IgD-negative memory B cell (primary cell): ENCODE measurements around the gene MSANTD1. TPM values are rescaled to one million over a fixed set of nuclear protein-coding genes. Genes with fewer than 3 reads are reported as not detected.

Experiments
- H3K27ac Mint-ChIP-seq, 3 donors: one replicate each; pipeline ENCODE4 v1.8.0; 2020 to 2022; ENCODE audit warnings: mild to moderate bottlenecking in 3 of 3, mixed read lengths in 3 of 3, moderate library complexity in 1 of 3
- H3K27me3 Mint-ChIP-seq: one replicate; pipeline ENCODE4 v1.8.0; 2021; ENCODE audit warnings: mixed read lengths
- H3K36me3 Mint-ChIP-seq: one replicate; pipeline ENCODE4 v1.8.0; 2020; ENCODE audit warnings: mild to moderate bottlenecking, mixed read lengths
- H3K4me1 Mint-ChIP-seq, 3 donors: one replicate each; pipeline ENCODE4 v1.8.0; 2020 to 2022; ENCODE audit warnings: mixed read lengths in 3 of 3, mild to moderate bottlenecking in 1 of 3
- H3K4me3 Mint-ChIP-seq, 4 donors: one replicate each; pipeline ENCODE4 v1.8.0; 2020 to 2022; ENCODE audit warnings: mild to moderate bottlenecking in 4 of 4, mixed read lengths in 4 of 4, moderate library complexity in 3 of 4
- H3K9me3 Mint-ChIP-seq, 3 donors: one replicate each; pipeline ENCODE4 v1.8.0; 2020 to 2021; ENCODE audit warnings: mixed read lengths in 3 of 3, mild to moderate bottlenecking in 1 of 3
- polyA plus RNA-seq: library from polyadenylated mRNA; unstranded; fragments of 300-500 nt; fragmentation: Illumina TruSeq; gene quantifications from one replicate; pipeline ENCODE4 v1.2.3, GENCODE V29; 2021

MSANTD1 gene
- polyA plus RNA-seq = not detected

DNA sequence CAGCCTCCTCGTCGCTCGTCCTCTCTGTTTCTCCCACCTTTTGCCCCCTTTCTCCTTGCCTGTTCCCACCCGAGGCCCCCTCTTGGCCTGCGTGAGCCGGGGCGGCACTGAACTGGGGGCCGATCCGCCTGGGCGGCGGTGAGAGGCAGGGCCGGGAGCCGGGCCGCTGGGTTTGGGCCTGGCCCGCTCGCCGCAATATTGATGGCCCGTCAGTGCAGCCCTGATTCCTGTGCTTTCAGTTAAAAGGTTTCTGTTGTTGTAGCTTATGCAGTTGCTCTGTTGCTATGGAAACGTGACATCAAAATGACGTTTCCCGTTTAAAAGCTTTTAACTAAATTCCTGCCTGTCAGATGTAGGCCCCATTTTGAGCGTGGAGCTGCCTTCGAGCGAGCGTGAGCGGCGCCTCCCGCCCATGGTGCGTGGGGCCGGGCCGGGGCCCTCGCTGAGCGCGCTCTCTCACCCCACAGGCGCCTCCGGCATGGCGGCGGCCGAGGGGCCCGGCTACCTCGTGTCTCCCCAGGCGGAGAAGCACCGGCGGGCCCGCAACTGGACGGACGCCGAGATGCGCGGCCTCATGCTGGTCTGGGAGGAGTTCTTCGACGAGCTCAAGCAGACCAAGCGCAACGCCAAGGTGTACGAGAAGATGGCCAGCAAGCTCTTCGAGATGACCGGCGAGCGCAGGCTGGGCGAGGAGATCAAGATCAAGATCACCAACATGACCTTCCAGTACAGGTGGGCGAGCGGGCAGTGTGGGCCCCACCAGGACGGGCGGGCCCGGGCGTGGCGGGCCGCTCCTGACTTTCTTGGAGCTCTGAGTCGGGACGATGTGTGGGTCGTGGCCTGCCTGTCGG, at the start of gene MSANTD1:
TSS of gene MSANTD1 (plus strand) at position 349 of the 851 bp plus-strand sequence. CDS start at position 413, 64 bp downstream.
- Mint-ChIP-seq H3K4me1 (no peaks in the 10 kb centered on the region), H3K27me3 (no peaks in the 10 kb centered on the region), H3K27ac (no peak within 1 kb of the TSS), H3K36me3 (no peaks in the 10 kb centered on the region), H3K9me3 (no peaks in the 10 kb centered on the region), H3K4me3 (no peak within 1 kb of the TSS)

DNA sequence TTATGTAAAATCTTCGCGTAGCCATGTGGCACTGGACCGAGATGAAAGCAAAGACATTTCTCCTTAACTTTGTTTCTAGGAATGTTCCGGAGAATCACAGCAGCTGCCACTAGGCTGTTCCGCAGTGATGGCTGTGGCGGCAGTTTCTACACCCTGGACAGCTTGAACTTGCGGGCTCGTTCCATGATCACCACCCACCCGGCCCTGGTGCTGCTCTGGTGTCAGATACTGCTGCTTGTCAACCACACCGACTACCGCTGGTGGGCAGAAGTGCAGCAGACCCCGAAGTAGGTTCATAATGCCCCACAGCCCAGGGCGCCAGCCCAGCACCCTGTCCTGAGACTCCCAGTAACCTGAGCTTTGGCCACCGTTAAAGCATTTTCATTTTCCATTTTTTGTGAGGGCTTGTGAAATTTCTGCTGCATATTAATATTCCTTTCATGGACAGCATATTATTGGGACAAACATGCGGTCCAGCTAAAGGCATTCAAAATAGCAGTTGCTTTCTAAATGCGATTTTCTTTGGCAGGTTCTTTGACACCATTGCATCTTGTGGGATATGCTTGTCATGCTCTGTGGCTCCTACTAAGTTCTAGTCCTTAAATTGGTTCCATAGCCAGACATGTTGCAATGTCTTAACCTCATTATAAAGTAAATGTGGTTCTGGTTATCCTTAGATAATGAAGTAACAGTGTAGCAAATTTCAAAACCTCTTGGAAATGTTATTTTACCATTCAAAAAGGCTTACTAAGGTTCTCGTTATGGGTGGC, 49.1 kb upstream of the MSANTD1 start:
- Mint-ChIP-seq H3K4me3 (no peak overlapping the region), H3K36me3 (no peaks in the 10 kb centered on the region), H3K27me3 (peaks cover 1% of the 10 kb centered on the region), H3K4me1 (peaks cover 20 to 27% (median 21%) of the 10 kb centered on the region in 3 donors), H3K27ac (no peak overlapping the region), H3K9me3 (no peaks in the 10 kb centered on the region)

DNA sequence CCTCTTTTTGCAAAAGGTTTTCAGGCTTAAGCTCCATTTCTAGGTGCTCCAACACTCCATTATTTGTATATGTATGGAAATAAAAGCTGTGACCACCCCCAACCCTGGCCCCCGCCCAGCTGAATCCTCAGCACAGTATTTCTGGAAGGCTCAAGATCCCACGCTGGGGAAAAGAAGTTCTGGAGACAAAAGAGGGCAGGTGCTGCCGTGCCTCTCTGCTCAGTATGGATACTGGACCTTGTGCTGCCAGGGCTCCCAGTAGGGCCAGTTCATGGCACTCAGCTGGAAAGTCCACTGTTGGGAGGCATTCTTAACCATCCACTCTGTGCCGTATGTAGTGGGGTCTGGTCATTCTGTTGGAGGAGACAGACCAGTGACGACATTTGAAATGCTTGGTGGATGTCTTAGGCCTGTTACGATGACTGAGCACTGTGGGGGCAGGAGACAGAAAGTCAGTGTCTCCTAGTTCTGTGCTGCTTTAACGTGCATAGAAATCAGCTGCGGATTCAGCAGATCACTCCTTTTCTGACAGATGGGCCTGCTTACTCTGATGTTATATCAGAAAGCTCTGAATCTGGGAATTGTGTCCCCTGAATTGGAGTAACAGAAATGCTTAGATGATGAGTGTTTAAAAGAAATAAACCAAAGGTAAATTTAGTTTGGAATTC, 48.4 kb upstream of the MSANTD1 start:
- H3K4me3 Mint-ChIP-seq = no peak overlapping the region
- no peak overlapping the region for H3K27ac Mint-ChIP-seq
- H3K36me3 Mint-ChIP-seq = no peaks in the 10 kb centered on the region
- peaks cover 20 to 27% (median 21%) of the 10 kb centered on the region in 3 donors for H3K4me1 Mint-ChIP-seq
- H3K27me3 Mint-ChIP-seq = peaks cover 1% of the 10 kb centered on the region
- H3K9me3 Mint-ChIP-seq = no peaks in the 10 kb centered on the region

DNA sequence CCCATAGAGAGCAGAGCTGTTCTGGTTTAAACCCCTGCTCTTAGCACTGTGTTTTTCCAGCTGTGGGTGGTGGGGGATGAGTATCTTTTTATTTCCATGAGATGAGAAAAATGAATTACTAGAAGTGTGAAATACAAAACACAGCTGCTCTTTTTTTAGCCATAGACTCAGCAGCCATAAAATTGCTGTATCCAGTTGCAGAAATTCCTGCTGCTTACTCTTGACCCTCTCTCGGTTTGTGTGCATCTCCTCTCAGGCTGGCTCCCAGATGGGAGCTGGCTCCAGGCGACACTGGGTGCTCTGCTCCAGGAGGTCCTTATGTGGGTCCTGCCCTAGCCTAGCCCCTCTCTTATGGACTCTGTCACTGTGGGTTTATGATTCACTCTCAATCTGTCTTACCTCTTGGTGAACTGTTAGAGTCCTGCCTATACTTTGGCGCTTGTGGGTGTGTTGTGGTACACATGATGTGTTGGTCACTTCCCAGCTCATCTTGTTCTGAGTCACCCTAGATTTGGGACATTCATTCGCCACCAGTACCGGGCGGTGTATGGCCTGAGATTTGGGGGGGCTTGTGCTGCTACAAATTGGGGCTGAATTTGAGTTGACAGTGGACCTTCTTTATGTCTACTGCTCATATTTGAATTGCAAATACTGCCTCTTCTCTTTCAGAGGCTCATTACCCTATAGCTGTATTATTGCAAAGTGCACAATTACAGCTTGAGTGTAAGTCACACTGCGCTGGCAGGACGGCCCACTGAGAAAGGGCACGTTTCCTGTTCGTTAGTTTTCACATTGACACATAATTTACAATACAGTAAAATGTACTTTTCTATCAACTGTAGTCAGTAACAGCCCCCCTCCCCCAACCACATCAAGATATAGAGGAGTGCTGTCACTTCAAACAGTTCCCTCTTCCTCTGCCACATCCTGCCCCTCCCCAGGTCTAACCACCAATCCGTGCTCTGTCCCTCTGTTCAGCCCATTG, 46.9 kb upstream of the MSANTD1 start:
- Mint-ChIP-seq H3K27ac (peak overlapping the region; percentile 34 to 90 (median 71)), H3K27me3 (peaks cover 1% of the 10 kb centered on the region), H3K36me3 (peaks cover 1% of the 10 kb centered on the region)

DNA sequence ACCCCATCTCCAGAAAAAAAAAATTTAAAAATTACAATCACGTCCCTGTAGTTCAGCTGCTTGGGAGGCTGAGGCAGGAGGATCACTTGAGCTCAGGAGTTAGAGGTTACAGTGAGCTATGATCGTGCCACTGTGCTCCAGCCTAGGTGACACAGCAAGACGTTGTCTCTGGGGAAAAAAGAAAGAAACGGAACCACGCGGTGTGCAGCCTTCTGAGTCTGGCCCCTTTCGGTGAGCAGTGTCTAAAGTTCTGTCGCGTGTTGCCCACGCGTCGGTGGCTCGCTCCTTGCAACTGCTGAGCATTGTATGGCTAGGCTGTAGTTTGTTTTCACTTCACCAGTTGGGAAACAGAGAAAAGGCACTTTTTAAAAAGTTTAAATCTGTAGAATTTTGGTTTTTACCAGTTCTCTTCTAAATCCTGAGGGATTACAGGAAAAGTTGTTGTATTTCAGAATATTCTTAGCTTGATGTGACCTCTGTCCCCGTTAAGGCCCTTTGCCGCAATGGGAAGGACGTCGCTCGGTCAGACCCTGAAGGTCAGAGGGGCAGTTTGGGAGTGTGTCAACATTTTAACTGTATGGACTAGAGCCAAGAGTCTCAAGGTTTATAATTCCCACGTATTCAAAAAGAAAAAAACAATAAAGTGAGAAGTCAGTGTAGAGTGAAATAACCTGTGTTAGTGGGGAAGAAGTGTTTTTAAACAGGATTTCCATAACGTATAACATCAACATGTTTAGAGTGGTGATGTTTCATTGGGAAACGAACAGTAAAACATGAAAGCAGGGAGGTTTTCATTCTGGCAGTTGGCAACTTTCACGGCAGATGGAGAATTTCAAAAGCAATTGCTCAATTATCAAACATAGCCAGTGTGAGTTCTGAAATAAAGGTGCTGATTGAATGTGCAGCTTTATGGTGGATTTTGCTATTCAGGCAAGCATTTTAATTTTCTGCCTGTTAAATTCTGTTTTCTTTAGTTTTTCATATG, 45.8 kb upstream of the MSANTD1 start:
- H3K4me1 Mint-ChIP-seq = peaks cover 20 to 21% (median 21%) of the 10 kb centered on the region in 3 donors
- H3K4me3 Mint-ChIP-seq = peak overlapping the region in 2 of 4 donors; percentile 35 to 87
- H3K27ac Mint-ChIP-seq = peak overlapping the region; percentile 34 to 90 (median 42)
- peaks cover 1% of the 10 kb centered on the region for H3K27me3 Mint-ChIP-seq
- H3K36me3 Mint-ChIP-seq = peaks cover 3% of the 10 kb centered on the region
- H3K9me3 Mint-ChIP-seq = no peaks in the 10 kb centered on the region

More for the DNA sequence above, 46.9 kb upstream of the MSANTD1 start:
- H3K4me1 Mint-ChIP-seq = peaks cover 20 to 23% (median 21%) of the 10 kb centered on the region in 3 donors
- no peaks in the 10 kb centered on the region for H3K9me3 Mint-ChIP-seq
- H3K4me3 Mint-ChIP-seq = peak overlapping the region in 3 of 4 donors; percentile 25 to 87 (median 35)

DNA sequence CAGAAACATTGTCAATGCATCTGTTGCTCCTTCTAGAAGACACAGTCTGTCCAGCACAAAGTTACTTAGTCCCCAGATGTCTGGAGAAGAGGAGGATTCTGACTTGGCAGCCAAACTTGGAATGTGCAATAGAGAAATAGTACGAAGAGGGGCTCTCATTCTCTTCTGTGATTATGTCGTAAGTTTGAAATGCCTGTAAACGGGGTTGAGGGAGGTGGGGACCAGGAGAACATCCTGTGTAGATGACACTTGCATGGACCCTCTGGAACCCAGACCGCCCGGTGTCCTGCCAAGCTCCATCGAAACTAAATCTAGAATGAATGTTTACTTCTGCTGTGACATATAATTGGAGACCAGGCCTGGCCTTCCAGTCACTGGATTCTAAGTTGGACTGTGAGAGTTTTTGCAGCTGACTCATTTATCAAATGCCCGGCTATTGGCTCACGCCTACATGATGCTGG, 45.0 kb upstream of the MSANTD1 start:
- Mint-ChIP-seq H3K9me3 (no peaks in the 10 kb centered on the region), H3K4me3 (peak overlapping the region in 1 of 4 donors; percentile 27), H3K36me3 (peaks cover 3% of the 10 kb centered on the region), H3K4me1 (peaks cover 20 to 21% (median 21%) of the 10 kb centered on the region in 3 donors), H3K27me3 (peaks cover 1% of the 10 kb centered on the region), H3K27ac (no peak overlapping the region)

DNA sequence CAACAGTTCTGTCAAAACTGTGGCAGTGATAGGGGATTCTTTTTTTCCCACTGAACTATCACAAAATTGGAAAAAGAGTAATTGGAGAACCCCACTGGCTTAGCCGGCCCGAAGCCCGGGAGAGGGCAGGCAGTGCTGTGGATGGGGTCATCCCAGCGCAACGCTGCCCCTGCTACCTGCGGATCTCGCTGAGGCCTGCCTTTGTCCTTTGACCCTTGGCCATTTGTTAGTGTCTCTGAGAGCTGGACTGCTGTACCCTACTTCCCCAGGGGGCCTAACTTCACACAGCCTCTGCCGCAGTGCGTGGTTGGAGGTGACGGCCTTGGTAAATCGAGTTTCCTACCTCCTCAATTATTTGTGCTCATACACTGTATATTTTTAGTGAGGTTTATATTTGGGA, 43.0 kb upstream of the MSANTD1 start:
- Mint-ChIP-seq H3K9me3 (no peaks in the 10 kb centered on the region), H3K4me3 (no peak overlapping the region), H3K27ac (peak overlapping the region in 1 of 3 donors; percentile 43), H3K36me3 (peaks cover 3% of the 10 kb centered on the region), H3K27me3 (peaks cover 1% of the 10 kb centered on the region), H3K4me1 (peaks cover 20 to 21% (median 21%) of the 10 kb centered on the region in 3 donors)

DNA sequence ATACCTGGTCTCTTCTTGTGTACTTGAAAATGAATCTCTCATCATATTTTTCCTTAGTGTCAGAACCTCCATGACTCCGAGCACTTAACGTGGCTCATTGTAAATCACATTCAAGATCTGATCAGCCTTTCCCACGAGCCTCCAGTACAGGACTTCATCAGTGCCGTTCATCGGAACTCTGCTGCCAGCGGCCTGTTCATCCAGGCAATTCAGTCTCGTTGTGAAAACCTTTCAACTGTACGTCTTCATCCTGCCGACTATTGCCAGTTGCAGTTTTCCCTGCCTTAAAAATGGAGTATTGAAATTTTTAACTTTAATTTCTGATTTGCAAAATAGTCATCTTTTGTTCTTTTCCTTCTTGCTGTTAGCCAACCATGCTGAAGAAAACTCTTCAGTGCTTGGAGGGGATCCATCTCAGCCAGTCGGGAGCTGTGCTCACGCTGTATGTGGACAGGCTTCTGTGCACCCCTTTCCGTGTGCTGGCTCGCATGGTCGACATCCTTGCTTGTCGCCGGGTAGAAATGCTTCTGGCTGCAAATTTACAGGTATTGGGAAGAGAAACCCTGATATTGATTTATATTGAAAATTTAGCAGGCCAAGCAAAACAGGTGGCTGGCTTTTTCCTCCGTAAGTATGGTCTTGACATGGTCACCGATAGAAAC, 42.4 kb upstream of the MSANTD1 start:
- Mint-ChIP-seq H3K4me1 (peaks cover 19% of the 10 kb centered on the region in 3 donors), H3K36me3 (peaks cover 3% of the 10 kb centered on the region), H3K27ac (peak overlapping the region in 1 of 3 donors; percentile 43)

DNA sequence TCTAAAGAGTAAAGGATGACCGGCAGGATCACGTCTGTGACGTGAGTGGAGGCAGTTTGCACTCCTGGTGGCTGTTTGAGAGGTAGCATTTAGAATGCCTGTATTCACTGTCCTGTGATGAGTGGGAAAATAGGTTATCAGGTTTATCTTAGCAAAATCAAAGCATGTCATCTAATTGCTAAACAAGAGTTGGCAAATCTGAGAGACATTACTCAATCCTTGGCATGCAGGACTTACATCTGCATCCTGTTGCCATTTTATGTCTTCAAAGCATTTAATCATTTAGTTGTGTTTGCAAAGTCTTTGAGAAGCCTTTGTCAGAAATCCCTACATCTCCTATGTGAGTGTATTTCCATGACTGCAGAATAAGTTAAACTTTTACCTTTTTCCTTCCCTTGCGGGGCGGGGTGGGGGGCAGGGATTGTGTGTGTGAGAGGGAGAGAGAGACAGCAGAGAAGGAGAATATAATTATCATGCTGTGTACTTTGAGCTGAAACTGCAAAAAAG, 41.4 kb upstream of the MSANTD1 start:
- no peak overlapping the region for H3K27ac Mint-ChIP-seq
- no peaks in the 10 kb centered on the region for H3K9me3 Mint-ChIP-seq
- H3K4me3 Mint-ChIP-seq = no peak overlapping the region
- peaks cover 3% of the 10 kb centered on the region for H3K36me3 Mint-ChIP-seq
- H3K4me1 Mint-ChIP-seq = peaks cover 9 to 10% (median 9%) of the 10 kb centered on the region in 3 donors
- H3K27me3 Mint-ChIP-seq = peaks cover 1% of the 10 kb centered on the region

More for the DNA sequence above, 42.4 kb upstream of the MSANTD1 start:
- peaks cover 1% of the 10 kb centered on the region for H3K27me3 Mint-ChIP-seq
- no peaks in the 10 kb centered on the region for H3K9me3 Mint-ChIP-seq
- H3K4me3 Mint-ChIP-seq = no peak overlapping the region

DNA sequence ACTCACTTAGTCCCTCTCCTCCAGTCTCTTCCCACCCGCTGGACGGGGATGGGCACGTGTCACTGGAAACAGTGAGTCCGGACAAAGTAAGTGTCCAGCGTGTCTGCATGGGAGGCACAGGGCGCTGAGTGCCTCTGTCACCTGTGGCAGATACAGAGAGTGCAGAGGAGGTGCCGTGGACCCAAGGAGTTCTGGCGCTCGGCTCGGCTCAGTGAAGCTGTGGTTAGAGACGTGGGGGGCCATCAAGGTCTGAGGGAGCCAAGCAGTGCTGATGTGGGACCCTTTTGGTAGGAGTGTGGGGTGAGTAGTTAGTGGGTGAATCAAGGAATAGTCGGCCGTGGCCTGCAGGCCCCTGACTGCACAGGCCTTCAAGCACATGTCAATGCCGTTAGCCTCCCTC, 40.1 kb upstream of the MSANTD1 start:
- H3K36me3 Mint-ChIP-seq = peaks cover 3% of the 10 kb centered on the region
- peaks cover 0 to 2% (median 0%) of the 10 kb centered on the region in 3 donors for H3K4me1 Mint-ChIP-seq
- no peaks in the 10 kb centered on the region for H3K9me3 Mint-ChIP-seq
- no peak overlapping the region for H3K4me3 Mint-ChIP-seq
- no peaks in the 10 kb centered on the region for H3K27me3 Mint-ChIP-seq
- no peak overlapping the region for H3K27ac Mint-ChIP-seq

DNA sequence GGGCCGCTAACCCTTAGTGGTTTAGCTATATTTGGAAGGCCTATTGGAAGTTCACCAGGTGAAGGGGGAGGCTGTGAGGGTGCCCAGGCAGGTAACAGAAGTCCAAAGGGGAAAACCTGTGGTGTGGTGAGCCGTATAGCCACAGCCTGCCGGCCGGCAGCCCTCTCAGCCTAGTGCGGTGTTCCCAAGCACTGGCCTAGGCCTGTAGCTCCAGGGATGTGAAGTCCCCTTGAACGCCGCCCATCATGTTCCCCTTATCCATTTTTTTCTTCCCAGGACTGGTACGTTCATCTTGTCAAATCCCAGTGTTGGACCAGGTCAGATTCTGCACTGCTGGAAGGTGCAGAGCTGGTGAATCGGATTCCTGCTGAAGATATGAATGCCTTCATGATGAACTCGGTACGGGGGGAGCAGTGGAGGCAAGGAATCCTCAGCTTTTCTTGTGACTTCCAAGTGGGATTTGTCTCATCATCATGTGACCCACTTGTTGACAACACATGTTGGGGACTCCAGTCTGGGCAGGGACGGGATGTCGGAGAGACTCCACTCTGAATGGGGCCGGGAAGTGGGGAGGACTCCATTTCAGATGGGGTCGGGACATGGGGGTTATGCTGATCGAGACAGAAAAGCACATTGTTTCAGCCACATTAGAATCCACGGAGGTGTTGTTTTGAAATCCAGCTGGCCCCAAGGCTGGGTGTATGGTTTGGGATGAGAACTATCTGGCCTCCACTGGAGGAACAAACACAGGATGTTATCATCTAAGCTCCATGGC, 39.2 kb upstream of the MSANTD1 start:
- Mint-ChIP-seq H3K27ac (peak overlapping the region in 1 of 3 donors; percentile 9), H3K27me3 (no peaks in the 10 kb centered on the region), H3K9me3 (no peaks in the 10 kb centered on the region), H3K4me1 (no peaks in the 10 kb centered on the region), H3K4me3 (no peak overlapping the region), H3K36me3 (peaks cover 7% of the 10 kb centered on the region)

DNA sequence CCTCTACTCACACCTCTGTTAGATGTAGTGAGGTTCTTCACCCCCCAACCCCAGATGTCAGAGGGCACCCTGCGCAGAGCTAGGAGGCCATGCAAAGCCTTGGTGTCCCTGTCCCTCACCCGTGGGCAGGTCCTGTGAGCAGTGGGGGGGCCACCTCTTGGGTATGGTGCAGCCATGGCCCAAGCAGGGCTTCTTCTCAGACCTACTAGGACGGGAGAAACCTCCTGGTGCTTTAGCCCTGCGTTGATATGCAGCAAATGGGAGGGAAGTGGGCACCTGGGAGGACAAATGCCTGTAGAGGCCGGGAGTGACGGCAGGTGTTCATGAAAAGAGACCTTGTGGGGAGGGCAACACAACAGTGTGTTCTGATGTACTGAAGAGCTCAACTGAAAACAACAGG, 38.5 kb upstream of the MSANTD1 start:
- H3K9me3 Mint-ChIP-seq = no peaks in the 10 kb centered on the region
- no peak overlapping the region for H3K4me3 Mint-ChIP-seq
- H3K27ac Mint-ChIP-seq = no peak overlapping the region
- H3K4me1 Mint-ChIP-seq = no peaks in the 10 kb centered on the region
- H3K36me3 Mint-ChIP-seq = peaks cover 7% of the 10 kb centered on the region
- no peaks in the 10 kb centered on the region for H3K27me3 Mint-ChIP-seq
